GM19043 (cell line): ENCODE results near the gene JOSD1.

ENCODE experiments used
- ATAC-seq: cut with Tn5 transposase; IDR thresholded peaks from one replicate; pipeline ENCODE4 v1.9.1; 2021; ENCODE audit warnings: low read depth; ENCODE audit not compliant: unreplicated experiment

JOSD1 gene

GRCh38 chr22:38715852-38716251, 15.1 kb upstream of the JOSD1 start:
- ATAC-seq, result no peak

GRCh38 chr22:38715176-38715764, 14.5 kb upstream of the JOSD1 start:
- ATAC-seq, result no peak

GRCh38 chr22:38713921-38714320, 13.2 kb upstream of the JOSD1 start:
- ATAC-seq, result no peak

- no peak for ATAC-seq
Observed at GRCh38 chr22:38712486-38713207, 11.9 kb upstream of the JOSD1 start.

GRCh38 chr22:38710866-38711265, 10.1 kb upstream of the JOSD1 start:
- ATAC-seq, result no peak

GRCh38 chr22:38710351-38710750, 9.6 kb upstream of the JOSD1 start:
- ATAC-seq, result no peak

GRCh38 chr22:38709306-38709705, 8.6 kb upstream of the JOSD1 start:
- ATAC-seq, result no peak

GRCh38 chr22:38707984-38708383, 7.2 kb upstream of the JOSD1 start:
- ATAC-seq, result no peak

GRCh38 chr22:38707346-38707745, 6.6 kb upstream of the JOSD1 start:
- ATAC-seq, result no peak

GRCh38 chr22:38706901-38707195, 6.1 kb upstream of the JOSD1 start:
- ATAC-seq, result no peak

- ATAC-seq, result no peak
Observed at GRCh38 chr22:38706101-38706900, 5.6 kb upstream of the JOSD1 start.

- peak; percentile 75 for ATAC-seq
Observed at GRCh38 chr22:38705235-38706100, 4.7 kb upstream of the JOSD1 start, which contains the start of gene GTPBP1. GTPBP1 (plus strand) TSS chr22:38705944; CDS start chr22:38705956, 12 bp downstream.

GRCh38 chr22:38704654-38705234, 4.0 kb upstream of the JOSD1 start:
- ATAC-seq, result no peak

- no peak for ATAC-seq
Observed at GRCh38 chr22:38700270-38700788, 414 bp downstream of the JOSD1 start.

GRCh38 chr22:38699784-38700183, 959 bp downstream of the JOSD1 start:
- no peak for ATAC-seq

- no peak for ATAC-seq
Observed at GRCh38 chr22:38699143-38699542, 1.6 kb downstream of the JOSD1 start.

GRCh38 chr22:38698407-38699094, 2.2 kb downstream of the JOSD1 start:
- ATAC-seq, result no peak

- ATAC-seq, result no peak
Observed at GRCh38 chr22:38697425-38698089, 3.2 kb downstream of the JOSD1 start.
